Ovary (tissue), 3 donors: ENCODE measurements around the gene MORN5.

Experiments
- EP300 ChIP-seq: sonication (generic); formaldehyde crosslinking; IDR thresholded peaks from one replicate; pipeline ENCODE4 v1.6.1; 2017; ENCODE audit warnings: antibody characterized with exemption
- POLR2A ChIP-seq: fragments of 450-650 bp; IDR thresholded peaks from one replicate; pipeline ENCODE4 v1.6.1; 2017; ENCODE audit warnings: antibody characterized with exemption, mild to moderate bottlenecking, moderate library complexity
- TF ChIP-seq, protein P1 (sequence below), 3 donors: fragments of 450-650 bp in 2 of 3; fragments of 200-600 bp in 1 of 3; IDR thresholded peaks; one replicate each; pipeline versions ENCODE4 v1.5.1 to v1.8.0; 2016 to 2022; ENCODE audit warnings: antibody characterized with exemption in 3 of 3, mild to moderate bottlenecking in 1 of 3
- donor health status: DM: no; HTN: no; CAD: no.

DNA sequence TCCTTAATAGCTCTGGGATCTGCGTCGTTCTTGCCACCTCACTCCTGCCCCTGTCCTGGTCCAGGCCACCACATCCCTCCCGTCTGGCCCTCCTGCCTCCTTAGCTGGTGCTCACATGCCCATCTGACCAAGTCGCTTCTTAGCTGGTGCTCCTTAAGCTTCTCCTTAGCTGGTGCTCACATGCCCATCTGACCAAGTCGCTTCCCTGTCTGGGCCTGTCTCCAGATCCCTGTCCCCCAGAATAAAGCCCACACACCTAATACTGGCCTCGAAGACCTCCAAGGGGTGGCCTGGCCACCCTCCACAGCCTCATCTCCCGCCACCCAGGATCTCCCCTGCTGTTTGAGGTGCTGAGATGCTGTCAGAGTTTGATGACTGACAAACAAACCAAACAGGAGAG, 35.2 kb upstream of the MORN5 start:
- TF ChIP-seq, protein P1, sequence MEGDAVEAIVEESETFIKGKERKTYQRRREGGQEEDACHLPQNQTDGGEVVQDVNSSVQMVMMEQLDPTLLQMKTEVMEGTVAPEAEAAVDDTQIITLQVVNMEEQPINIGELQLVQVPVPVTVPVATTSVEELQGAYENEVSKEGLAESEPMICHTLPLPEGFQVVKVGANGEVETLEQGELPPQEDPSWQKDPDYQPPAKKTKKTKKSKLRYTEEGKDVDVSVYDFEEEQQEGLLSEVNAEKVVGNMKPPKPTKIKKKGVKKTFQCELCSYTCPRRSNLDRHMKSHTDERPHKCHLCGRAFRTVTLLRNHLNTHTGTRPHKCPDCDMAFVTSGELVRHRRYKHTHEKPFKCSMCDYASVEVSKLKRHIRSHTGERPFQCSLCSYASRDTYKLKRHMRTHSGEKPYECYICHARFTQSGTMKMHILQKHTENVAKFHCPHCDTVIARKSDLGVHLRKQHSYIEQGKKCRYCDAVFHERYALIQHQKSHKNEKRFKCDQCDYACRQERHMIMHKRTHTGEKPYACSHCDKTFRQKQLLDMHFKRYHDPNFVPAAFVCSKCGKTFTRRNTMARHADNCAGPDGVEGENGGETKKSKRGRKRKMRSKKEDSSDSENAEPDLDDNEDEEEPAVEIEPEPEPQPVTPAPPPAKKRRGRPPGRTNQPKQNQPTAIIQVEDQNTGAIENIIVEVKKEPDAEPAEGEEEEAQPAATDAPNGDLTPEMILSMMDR (IDR thresholded peaks at IDR 0.05): no peak
- no peak for TF ChIP-seq POLR2A
- no peak for TF ChIP-seq EP300
